Fibroblast of peridontal ligament (primary cell): ENCODE data around the gene XYLT1.
A peak's percentile ranks its signal among the peaks of the same experiment; 100 is the strongest.

Experiments used
- DNase-seq: peaks from one replicate; pipeline ENCODE4 v3.0.0-alpha.2; 2010; ENCODE audit errors: extremely low read depth

XYLT1 gene

GRCh38 chr16:17460890-17461289 lies 9.9 kb downstream of the XYLT1 start:
- no peak for DNase-seq

- no peak for DNase-seq
Observed at GRCh38 chr16:17459903-17460521, 10.7 kb downstream of the XYLT1 start.

GRCh38 chr16:17457997-17458396 lies 12.8 kb downstream of the XYLT1 start:
- no peak for DNase-seq

- no peak for DNase-seq
Observed at GRCh38 chr16:17457513-17457912, 13.2 kb downstream of the XYLT1 start.

- DNase-seq, result peak; percentile 20
Observed at GRCh38 chr16:17454162-17454730, 16.5 kb downstream of the XYLT1 start.

GRCh38 chr16:17453364-17454038 lies 17.3 kb downstream of the XYLT1 start:
- DNase-seq, result no peak

- peak; percentile 70 for DNase-seq
Observed at GRCh38 chr16:17452922-17453321, 17.8 kb downstream of the XYLT1 start.

- DNase-seq, result no peak
Observed at GRCh38 chr16:17451843-17452242, 18.9 kb downstream of the XYLT1 start.

- DNase-seq, result no peak
Observed at GRCh38 chr16:17450291-17450690, 20.5 kb downstream of the XYLT1 start.

GRCh38 chr16:17448640-17449638 lies 21.8 kb downstream of the XYLT1 start:
- DNase-seq, result no peak

- no peak for DNase-seq
Observed at GRCh38 chr16:17447101-17447569, 23.6 kb downstream of the XYLT1 start.

GRCh38 chr16:17446661-17447060 lies 24.1 kb downstream of the XYLT1 start:
- no peak for DNase-seq

- no peak for DNase-seq
Observed at GRCh38 chr16:17445421-17445820, 25.3 kb downstream of the XYLT1 start.

GRCh38 chr16:17444658-17445057 lies 26.1 kb downstream of the XYLT1 start:
- no peak for DNase-seq

GRCh38 chr16:17440131-17440530 lies 30.6 kb downstream of the XYLT1 start:
- DNase-seq, result no peak

GRCh38 chr16:17439580-17439979 lies 31.2 kb downstream of the XYLT1 start:
- DNase-seq, result no peak

- no peak for DNase-seq
Observed at GRCh38 chr16:17437981-17438380, 32.8 kb downstream of the XYLT1 start.

- DNase-seq, result no peak
Observed at GRCh38 chr16:17437127-17437720, 33.5 kb downstream of the XYLT1 start.

- DNase-seq, result no peak
Observed at GRCh38 chr16:17435318-17435717, 35.4 kb downstream of the XYLT1 start.

- DNase-seq, result no peak
Observed at GRCh38 chr16:17433577-17434451, 36.9 kb downstream of the XYLT1 start.
